ENCODE results near the gene GATA6. TPM values are rescaled to one million over a fixed set of nuclear protein-coding genes. Genes with fewer than 3 reads are reported as not detected.
"Not testable (repeated sequence)": the region's sequence is repeated elsewhere in the genome, so short reads cannot be mapped to it uniquely, and the experiment has no call there.

GATA6 gene
- total RNA-seq, 1 donor from 2014 or later, result 106 TPM

GRCh38 chr18:22211657-22212056, 42.3 kb downstream of the GATA6 start:
- Mint-ChIP-seq H3K36me3 (peaks cover 3% of the 10 kb centered on the region), H3K9me3 (no peaks in the 10 kb centered on the region), H3K27ac (no peak overlapping the region), H3K4me1 (peaks cover 42% of the 10 kb centered on the region), H3K4me3 (no peak overlapping the region), H3K27me3 (ENCODE audit: low read depth) (no peaks in the 10 kb centered on the region)
- TF ChIP-seq, protein P1, sequence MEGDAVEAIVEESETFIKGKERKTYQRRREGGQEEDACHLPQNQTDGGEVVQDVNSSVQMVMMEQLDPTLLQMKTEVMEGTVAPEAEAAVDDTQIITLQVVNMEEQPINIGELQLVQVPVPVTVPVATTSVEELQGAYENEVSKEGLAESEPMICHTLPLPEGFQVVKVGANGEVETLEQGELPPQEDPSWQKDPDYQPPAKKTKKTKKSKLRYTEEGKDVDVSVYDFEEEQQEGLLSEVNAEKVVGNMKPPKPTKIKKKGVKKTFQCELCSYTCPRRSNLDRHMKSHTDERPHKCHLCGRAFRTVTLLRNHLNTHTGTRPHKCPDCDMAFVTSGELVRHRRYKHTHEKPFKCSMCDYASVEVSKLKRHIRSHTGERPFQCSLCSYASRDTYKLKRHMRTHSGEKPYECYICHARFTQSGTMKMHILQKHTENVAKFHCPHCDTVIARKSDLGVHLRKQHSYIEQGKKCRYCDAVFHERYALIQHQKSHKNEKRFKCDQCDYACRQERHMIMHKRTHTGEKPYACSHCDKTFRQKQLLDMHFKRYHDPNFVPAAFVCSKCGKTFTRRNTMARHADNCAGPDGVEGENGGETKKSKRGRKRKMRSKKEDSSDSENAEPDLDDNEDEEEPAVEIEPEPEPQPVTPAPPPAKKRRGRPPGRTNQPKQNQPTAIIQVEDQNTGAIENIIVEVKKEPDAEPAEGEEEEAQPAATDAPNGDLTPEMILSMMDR (IDR thresholded peaks at IDR 0.05; ENCODE audit: unreplicated experiment), result no peak
- DNase-seq (ENCODE audit: low spot score in 2 of 2, unreplicated experiment in 2 of 2), result no peak

- Mint-ChIP-seq H3K27me3 (ENCODE audit: low read depth) (no peaks in the 10 kb centered on the region), H3K4me1 (peaks cover 38% of the 10 kb centered on the region)
These were observed 44.1 kb downstream of the GATA6 start for GRCh38 chr18:22213333-22213973.

GRCh38 chr18:22214731-22215528, 45.5 kb downstream of the GATA6 start:
- Mint-ChIP-seq H3K4me3 (no peak overlapping the region), H3K9me3 (no peaks in the 10 kb centered on the region), H3K4me1 (peaks cover 38% of the 10 kb centered on the region), H3K36me3 (no peaks in the 10 kb centered on the region), H3K27ac (peak overlapping the region; percentile 71), H3K27me3 (ENCODE audit: low read depth) (peaks cover 2% of the 10 kb centered on the region)
- no peak for DNase-seq (ENCODE audit: low spot score in 2 of 2, unreplicated experiment in 2 of 2)
- TF ChIP-seq, protein P1 (IDR thresholded peaks at IDR 0.05; ENCODE audit: unreplicated experiment), result no peak

More at GRCh38 chr18:22213333-22213973, 44.1 kb downstream of the GATA6 start:
- DNase-seq (ENCODE audit: low spot score in 2 of 2, unreplicated experiment in 2 of 2), result no peak
- TF ChIP-seq, protein P1 (IDR thresholded peaks at IDR 0.05; ENCODE audit: unreplicated experiment), result no peak
- no peaks in the 10 kb centered on the region for H3K9me3 Mint-ChIP-seq
- H3K27ac Mint-ChIP-seq, result peak overlapping the region; percentile 43
- no peak overlapping the region for H3K4me3 Mint-ChIP-seq
- H3K36me3 Mint-ChIP-seq, result no peaks in the 10 kb centered on the region

GRCh38 chr18:22218835-22219234, 49.4 kb downstream of the GATA6 start:
- no peak for DNase-seq (ENCODE audit: low spot score in 2 of 2, unreplicated experiment in 2 of 2)
- H3K27me3 Mint-ChIP-seq (ENCODE audit: low read depth), result peaks cover 2% of the 10 kb centered on the region
- no peaks in the 10 kb centered on the region for H3K36me3 Mint-ChIP-seq
- H3K27ac Mint-ChIP-seq, result no peak overlapping the region
- peaks cover 28% of the 10 kb centered on the region for H3K4me1 Mint-ChIP-seq
- TF ChIP-seq, protein P1 (IDR thresholded peaks at IDR 0.05; ENCODE audit: unreplicated experiment), result no peak
- H3K9me3 Mint-ChIP-seq, result peaks cover 4% of the 10 kb centered on the region
- no peak overlapping the region for H3K4me3 Mint-ChIP-seq

- Mint-ChIP-seq H3K4me1 (peaks cover 28% of the 10 kb centered on the region), H3K4me3 (no peak overlapping the region), H3K9me3 (peaks cover 4% of the 10 kb centered on the region), H3K36me3 (no peaks in the 10 kb centered on the region), H3K27me3 (ENCODE audit: low read depth) (peaks cover 2% of the 10 kb centered on the region), H3K27ac (no peak overlapping the region)
- no peak for DNase-seq (ENCODE audit: low spot score in 2 of 2, unreplicated experiment in 2 of 2)
- TF ChIP-seq, protein P1 (IDR thresholded peaks at IDR 0.05; ENCODE audit: unreplicated experiment), result no peak
These were observed 50.4 kb downstream of the GATA6 start for GRCh38 chr18:22219568-22220355.

DNA sequence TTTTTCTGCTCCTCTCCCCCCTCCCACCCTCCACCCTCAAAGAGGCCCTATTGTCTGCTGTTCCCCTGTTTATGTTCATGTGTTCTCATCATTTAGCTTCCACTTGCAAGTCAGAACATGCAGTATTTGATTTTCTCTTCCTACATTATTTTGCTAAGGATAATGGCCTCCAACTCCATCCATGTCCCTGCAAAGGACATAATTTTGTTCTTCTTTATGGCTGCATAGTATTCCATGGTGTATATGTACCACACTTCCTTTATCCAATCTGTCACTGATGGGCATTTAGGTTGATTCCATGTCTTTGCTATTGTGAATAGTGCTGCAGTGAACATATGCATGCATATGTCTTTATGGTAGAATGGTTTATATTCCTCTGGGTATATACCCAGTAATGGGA, 51.2 kb downstream of the GATA6 start:
- H3K9me3 Mint-ChIP-seq; H3K36me3 Mint-ChIP-seq; H3K27ac Mint-ChIP-seq; H3K4me3 Mint-ChIP-seq; H3K27me3 Mint-ChIP-seq (ENCODE audit: low read depth); DNase-seq (ENCODE audit: low spot score in 2 of 2, unreplicated experiment in 2 of 2): not testable (repeated sequence)
- peaks cover 24% of the 10 kb centered on the region for H3K4me1 Mint-ChIP-seq
